ENCODE results near the gene FOXS1. TPM values are rescaled to one million over a fixed set of nuclear protein-coding genes. Genes with fewer than 3 reads are reported as not detected.

The FOXS1 gene
- total and polyA plus RNA-seq, 8 donors = 0.16 to 1.7 (median 0.85) TPM; not detected in 2

GRCh38 chr20:31819083-31819784 lies 26.2 kb downstream of the FOXS1 start, which contains the start of gene MYLK2:
TSS of gene MYLK2 (plus strand) at chr20:31819356. CDS start at chr20:31819581, 225 bp downstream.
- DNase-seq = peak; percentile 74 to 89 (median 83)

GRCh38 chr20:31818376-31818908 lies 27.0 kb downstream of the FOXS1 start:
- FAIRE-seq = no peak
- no peak for DNase-seq
- Histone ChIP-seq H3K9me3 (no peaks in the 10 kb centered on the region), H3K27me3 (no peaks in the 10 kb centered on the region), H3K36me3 (no peaks in the 10 kb centered on the region), H3K27ac (peak overlapping the region in 1 of 4 donors; percentile 50), H3K4me3 (no peak overlapping the region), H3K4me1 (peaks cover 0 to 11% (median 3%) of the 10 kb centered on the region in 3 donors)
- TF ChIP-seq CTCF (IDR thresholded peaks at IDR 0.05) = no peak
- no peak for ATAC-seq
- 76 to 79% methylated on average over 8 of the region's 8 CpGs for WGBS, 2 donors
- intact Hi-C loops (cut with DNase I) = no loop called here

More at GRCh38 chr20:31819083-31819784, 26.2 kb downstream of the FOXS1 start, which contains the start of gene MYLK2:
- Histone ChIP-seq H3K9me3 (no peaks in the 10 kb centered on the region), H3K27ac (peak within 1 kb of the TSS in 2 of 4 donors; percentile 17 to 50), H3K4me3 (peak within 1 kb of the TSS in 2 of 4 donors; percentile 28 to 35), H3K4me1 (peaks cover 0 to 11% (median 3%) of the 10 kb centered on the region in 3 donors), H3K36me3 (no peaks in the 10 kb centered on the region), H3K27me3 (no peaks in the 10 kb centered on the region)
- intact Hi-C loops (cut with DNase I) = no loop called here
- ATAC-seq (peak; percentile 57 to 72 (median 62)), FAIRE-seq (no peak)
- no peak for TF ChIP-seq CTCF (IDR thresholded peaks at IDR 0.05)
- WGBS, 2 donors = 28 to 36% methylated on average over 16 of the region's 16 CpGs

GRCh38 chr20:31817461-31817860 lies 27.9 kb downstream of the FOXS1 start:
- Histone ChIP-seq H3K36me3 (no peaks in the 10 kb centered on the region), H3K4me1 (peaks cover 0 to 17% (median 7%) of the 10 kb centered on the region in 3 donors), H3K27ac (no peak overlapping the region), H3K4me3 (no peak overlapping the region), H3K9me3 (no peaks in the 10 kb centered on the region), H3K27me3 (no peaks in the 10 kb centered on the region)
- intact Hi-C loops (cut with DNase I) = no loop called here
- ATAC-seq = no peak
- no peak for DNase-seq
- WGBS, 2 donors = 92 to 96% methylated on average over 5 of the region's 5 CpGs
- TF ChIP-seq CTCF (IDR thresholded peaks at IDR 0.05) = no peak
- FAIRE-seq = no peak

- intact Hi-C loops (cut with DNase I) = no loop called here
- H3K4me1 ChIP-seq = peaks cover 0 to 12% (median 9%) of the 10 kb centered on the region in 3 donors
- no peaks in the 10 kb centered on the region for H3K9me3 ChIP-seq
- no peak for ATAC-seq
- no peak for DNase-seq
- H3K27me3 ChIP-seq = no peaks in the 10 kb centered on the region
- no peaks in the 10 kb centered on the region for H3K36me3 ChIP-seq
- no peak for TF ChIP-seq CTCF (IDR thresholded peaks at IDR 0.05)
- WGBS, 2 donors = 93 to 94% methylated on average over 5 of the region's 5 CpGs
- no peak overlapping the region for H3K4me3 ChIP-seq
- FAIRE-seq = no peak
- no peak overlapping the region for H3K27ac ChIP-seq
Observed at GRCh38 chr20:31816221-31816620, 29.2 kb downstream of the FOXS1 start.
